D721Med (cell line): Measurements from ENCODE around the gene NTRK3.

Experiments used
- DNase-seq: peaks from one replicate; pipeline ENCODE4 v3.0.0; 2011; ENCODE audit warnings: low spot score; ENCODE audit not compliant: insufficient read length
- FAIRE-seq: peaks from 2 replicates; lab custom pipeline; 2011; peaks lifted over from hg19 to GRCh38; lab: Jason Lieb, UNC
- TF ChIP-seq, protein P1 (sequence below): IDR thresholded peaks from 2 replicates; pipeline ENCODE4 v1.5.1; 2012; ENCODE audit warnings: mild to moderate bottlenecking, control low read depth; ENCODE audit not compliant: insufficient read depth; ENCODE audit errors: missing control alignments

The NTRK3 gene

DNA sequence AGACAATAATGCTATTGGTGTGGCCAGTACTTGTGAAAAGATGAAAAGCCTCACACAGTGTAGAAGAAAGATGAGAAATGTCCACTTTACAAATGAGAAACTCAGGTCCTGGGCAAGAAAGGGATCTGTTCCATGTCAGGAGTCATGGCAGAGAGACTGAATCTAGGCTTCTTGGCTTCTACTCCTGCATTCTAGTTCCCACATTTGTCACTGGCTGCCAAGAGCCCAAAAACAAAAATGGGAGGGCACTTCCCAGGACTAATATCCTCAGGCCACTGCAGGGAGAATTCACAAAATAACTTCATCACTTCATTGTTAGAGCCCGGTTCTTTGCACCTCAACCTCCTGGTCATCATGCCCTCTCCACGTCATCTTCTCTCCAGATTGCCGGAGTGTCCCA is 337.5 kb downstream of the NTRK3 start:
- TF ChIP-seq, protein P1, sequence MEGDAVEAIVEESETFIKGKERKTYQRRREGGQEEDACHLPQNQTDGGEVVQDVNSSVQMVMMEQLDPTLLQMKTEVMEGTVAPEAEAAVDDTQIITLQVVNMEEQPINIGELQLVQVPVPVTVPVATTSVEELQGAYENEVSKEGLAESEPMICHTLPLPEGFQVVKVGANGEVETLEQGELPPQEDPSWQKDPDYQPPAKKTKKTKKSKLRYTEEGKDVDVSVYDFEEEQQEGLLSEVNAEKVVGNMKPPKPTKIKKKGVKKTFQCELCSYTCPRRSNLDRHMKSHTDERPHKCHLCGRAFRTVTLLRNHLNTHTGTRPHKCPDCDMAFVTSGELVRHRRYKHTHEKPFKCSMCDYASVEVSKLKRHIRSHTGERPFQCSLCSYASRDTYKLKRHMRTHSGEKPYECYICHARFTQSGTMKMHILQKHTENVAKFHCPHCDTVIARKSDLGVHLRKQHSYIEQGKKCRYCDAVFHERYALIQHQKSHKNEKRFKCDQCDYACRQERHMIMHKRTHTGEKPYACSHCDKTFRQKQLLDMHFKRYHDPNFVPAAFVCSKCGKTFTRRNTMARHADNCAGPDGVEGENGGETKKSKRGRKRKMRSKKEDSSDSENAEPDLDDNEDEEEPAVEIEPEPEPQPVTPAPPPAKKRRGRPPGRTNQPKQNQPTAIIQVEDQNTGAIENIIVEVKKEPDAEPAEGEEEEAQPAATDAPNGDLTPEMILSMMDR = no peak
- FAIRE-seq = no peak
- no peak for DNase-seq

DNA sequence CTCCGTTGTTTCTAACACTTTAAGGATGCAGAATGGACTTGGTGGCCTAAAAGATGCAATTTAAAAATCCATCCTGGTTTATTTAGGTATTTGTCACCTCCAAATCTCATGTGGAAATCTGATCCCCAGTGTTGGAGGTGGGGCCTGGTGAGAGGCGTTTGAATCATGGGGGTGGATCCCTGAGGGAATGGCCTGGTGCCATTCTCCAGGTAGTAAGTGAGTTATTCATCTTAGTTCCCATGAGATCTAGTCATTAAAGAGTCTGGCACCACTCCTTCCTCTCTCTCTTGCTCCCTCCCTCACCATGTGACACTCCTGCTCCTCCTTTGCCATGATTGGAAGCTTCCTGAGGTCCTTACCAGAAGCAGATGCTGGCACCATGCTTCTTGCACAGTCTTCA is 339.1 kb downstream of the NTRK3 start:
- FAIRE-seq (no peak), DNase-seq (no peak)
- TF ChIP-seq, protein P1 = no peak

DNA sequence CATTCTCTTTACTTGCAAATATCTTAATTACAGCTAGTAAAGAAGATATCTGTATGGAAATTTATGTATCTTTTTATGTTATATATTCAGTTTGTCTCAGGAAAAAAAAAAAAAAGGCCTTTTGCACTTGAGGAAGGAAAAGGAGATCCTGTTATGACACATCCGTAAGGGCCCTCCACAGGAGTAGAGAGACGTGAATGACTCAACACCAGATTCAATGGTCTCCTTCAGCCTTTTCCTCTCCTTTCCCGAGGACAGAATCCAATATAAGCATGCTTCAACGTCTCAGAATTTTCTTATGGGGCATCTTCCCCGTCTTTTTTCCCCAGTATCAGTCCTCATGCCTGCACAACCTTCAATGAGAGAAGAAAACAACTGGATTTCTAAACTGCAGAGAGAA is 340.3 kb downstream of the NTRK3 start:
- TF ChIP-seq, protein P1 = no peak
- FAIRE-seq (no peak), DNase-seq (no peak)

DNA sequence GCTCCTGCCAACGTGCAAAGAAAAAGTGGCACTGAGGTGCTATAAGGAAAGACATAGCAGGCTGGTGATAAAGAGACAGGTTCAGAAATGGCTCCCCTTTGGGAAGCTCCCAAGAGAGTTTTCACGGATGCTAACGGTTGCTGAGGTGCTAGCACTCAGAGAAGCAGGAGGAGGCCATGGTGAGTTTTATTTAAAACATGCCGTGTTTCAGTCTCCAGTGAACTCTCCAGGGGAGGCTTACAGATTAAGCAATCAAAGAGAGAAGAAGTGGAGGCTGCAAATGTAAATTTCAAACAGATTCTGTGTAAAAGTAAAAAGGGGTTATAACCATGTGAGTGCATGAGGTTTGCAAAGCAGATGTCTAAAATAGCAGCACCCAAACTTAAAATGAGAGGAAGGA is 346.2 kb downstream of the NTRK3 start:
- DNase-seq (no peak), FAIRE-seq (no peak)
- TF ChIP-seq, protein P1 = no peak

DNA sequence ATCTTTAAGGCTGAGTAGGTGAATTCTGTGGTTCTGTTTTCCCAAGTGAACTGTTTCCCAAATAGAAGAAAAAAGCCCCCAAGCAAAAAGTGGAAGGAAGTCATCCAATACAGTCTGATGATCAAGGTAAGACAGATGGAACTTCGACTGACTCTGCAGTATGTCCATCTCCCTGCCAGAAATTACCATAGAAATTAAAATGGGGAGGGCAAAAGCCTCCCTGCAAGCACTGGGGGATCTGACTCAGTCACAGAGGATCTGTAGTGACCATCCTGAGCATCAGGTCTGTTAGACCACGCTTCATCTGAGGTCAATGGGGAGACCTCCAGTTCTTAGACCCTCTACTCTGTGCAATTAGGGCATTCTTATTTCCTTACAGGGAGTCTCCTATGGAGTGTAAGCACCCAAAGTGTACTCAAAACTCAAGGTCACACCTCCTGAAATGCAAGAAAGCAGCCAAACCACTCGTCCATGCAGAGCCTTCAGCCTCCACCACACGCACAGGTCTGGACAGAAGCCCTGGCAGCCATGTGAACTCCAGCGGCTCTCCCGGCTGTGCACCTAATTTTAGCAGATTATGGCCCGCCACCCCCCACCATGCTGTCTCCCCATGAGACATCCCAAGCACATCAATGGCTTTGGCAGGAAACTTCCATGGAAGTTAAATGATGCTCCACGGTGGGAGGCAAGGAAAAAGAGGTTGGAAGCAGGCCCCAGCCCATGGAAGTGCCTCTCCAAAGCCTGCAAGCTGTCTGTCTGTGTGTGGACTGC is 348.7 kb downstream of the NTRK3 start:
- TF ChIP-seq, protein P1 = no peak
- FAIRE-seq = no peak
- no peak for DNase-seq

DNA sequence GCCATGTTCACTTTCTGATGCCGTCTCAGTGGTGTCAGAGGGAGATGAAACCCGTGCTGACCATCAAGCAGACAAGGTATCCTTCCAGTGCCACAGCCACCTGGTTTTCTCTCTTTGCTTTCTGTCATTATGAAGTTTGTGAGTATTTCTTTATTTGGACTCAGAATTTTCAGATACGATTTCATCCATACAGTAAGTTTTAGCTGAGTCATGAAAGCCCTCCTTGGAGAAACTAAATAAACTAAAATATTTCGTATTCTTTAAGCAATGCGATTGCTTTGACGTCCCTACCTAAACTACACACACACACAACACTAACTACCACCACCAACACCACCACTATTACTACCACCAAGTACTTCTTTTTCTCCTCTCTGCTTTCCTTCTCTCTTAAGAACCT is 350.1 kb downstream of the NTRK3 start:
- DNase-seq (no peak), FAIRE-seq (no peak)
- TF ChIP-seq, protein P1 = no peak

DNA sequence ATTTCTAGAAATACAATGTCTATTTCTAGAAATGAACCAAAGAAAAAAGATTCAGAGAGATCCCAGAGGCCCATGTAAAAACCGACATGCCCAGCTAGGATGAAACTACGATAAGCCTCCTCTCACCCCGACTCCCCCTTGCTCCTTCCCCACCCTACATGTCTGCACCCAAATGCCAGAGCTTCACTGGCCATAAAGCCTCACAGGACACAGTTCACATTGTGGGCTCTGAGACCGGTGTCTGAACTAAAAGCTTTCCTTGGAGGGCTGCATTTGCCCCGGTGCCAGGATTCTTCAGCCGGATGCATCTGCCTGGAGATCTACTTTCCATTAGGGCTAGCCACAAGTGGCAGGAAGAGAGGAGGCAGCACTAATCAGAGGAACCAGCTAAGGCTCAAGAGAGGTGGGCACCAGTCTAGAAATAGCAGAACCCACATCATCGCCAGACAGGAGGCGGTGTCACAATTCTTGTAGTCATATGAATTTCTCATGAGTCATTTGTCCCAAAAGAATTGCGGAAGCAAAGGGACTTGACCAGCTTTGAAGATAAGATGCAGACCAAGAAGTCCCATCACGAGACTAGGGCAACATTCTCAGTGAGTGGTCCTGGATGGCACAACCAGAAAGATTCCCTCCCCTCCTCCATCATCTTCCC is 353.6 kb downstream of the NTRK3 start:
- TF ChIP-seq, protein P1 = no peak
- no peak for DNase-seq
- FAIRE-seq = no peak
